Inflammatory macrophage (primary cell): ENCODE measurements around the gene THRA.

Source experiments
- DNase-seq, 2 donors: peaks; one replicate each; pipeline ENCODE4 v3.0.0-alpha.2; 2020 to 2022

Gene THRA

GRCh38 chr17:40086150-40087044 is 23.6 kb downstream of the THRA start:
- DNase-seq: no peak

GRCh38 chr17:40087049-40087794 is 24.5 kb downstream of the THRA start:
- no peak for DNase-seq

- DNase-seq: no peak
These were observed 25.3 kb downstream of the THRA start for GRCh38 chr17:40087903-40088718.

DNA sequence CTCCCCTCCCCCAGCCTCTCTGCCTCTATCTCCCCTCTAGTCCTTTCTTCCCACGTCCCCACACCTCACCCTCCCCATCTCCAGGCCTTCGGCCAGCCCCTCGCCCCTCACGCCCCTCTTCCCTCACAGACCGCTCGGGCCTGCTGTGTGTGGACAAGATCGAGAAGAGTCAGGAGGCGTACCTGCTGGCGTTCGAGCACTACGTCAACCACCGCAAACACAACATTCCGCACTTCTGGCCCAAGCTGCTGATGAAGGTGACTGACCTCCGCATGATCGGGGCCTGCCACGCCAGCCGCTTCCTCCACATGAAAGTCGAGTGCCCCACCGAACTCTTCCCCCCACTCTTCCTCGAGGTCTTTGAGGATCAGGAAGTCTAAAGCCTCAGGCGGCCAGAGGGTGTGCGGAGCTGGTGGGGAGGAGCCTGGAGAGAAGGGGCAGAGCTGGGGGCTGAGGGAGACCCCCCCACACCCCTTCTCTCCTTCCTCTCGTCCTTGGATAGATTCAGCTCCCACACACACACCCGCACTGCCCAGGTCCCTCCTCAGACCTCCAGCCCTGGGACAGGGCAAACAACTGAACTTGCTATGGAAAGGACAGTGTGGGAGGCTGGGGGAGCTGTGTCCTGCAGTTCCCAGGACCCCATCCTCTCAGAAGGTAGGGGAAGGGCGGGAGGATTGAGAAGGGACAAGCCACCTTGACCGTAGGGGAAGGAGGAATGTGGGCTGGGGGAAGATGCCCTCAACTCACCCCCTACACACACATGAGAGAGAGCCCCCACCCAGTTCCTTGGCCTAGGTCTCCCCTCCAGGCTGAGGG is 26.5 kb downstream of the THRA start:
- no peak for DNase-seq

- DNase-seq: no peak
These were observed 27.7 kb downstream of the THRA start for GRCh38 chr17:40090237-40091119.

- DNase-seq: no peak
These were observed 29.1 kb downstream of the THRA start for GRCh38 chr17:40091691-40092397.

DNA sequence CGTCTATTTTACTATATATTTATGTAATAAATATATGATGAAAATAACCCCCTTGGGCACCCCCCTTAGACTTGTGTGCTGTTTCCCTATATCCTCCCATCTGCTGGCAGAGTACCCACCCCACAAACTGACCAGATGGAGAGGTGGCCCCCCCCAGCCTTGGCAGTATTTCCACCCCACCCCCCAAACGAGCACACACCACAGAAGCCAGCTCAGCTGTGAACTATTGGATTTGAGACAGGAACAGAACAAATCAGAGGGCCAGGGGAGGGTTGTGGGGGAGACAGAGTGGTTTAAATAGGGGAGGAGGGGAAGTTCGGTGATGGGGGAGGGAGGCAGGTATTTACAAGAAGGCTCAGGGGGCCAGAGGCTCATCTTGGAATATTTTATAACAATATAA is 29.8 kb downstream of the THRA start:
- no peak for DNase-seq

- no peak for DNase-seq
These were observed 30.3 kb downstream of the THRA start for GRCh38 chr17:40093005-40093579.

- DNase-seq: no peak
These were observed 30.9 kb downstream of the THRA start for GRCh38 chr17:40093580-40094201.

GRCh38 chr17:40094874-40095273 is 32.1 kb downstream of the THRA start:
- no peak for DNase-seq

- no peak for DNase-seq
These were observed 32.7 kb downstream of the THRA start for GRCh38 chr17:40095351-40095943.

GRCh38 chr17:40095944-40096791 is 33.4 kb downstream of the THRA start:
- peak; percentile 89 to 97 for DNase-seq

GRCh38 chr17:40097087-40097486 is 34.3 kb downstream of the THRA start:
- no peak for DNase-seq

DNA sequence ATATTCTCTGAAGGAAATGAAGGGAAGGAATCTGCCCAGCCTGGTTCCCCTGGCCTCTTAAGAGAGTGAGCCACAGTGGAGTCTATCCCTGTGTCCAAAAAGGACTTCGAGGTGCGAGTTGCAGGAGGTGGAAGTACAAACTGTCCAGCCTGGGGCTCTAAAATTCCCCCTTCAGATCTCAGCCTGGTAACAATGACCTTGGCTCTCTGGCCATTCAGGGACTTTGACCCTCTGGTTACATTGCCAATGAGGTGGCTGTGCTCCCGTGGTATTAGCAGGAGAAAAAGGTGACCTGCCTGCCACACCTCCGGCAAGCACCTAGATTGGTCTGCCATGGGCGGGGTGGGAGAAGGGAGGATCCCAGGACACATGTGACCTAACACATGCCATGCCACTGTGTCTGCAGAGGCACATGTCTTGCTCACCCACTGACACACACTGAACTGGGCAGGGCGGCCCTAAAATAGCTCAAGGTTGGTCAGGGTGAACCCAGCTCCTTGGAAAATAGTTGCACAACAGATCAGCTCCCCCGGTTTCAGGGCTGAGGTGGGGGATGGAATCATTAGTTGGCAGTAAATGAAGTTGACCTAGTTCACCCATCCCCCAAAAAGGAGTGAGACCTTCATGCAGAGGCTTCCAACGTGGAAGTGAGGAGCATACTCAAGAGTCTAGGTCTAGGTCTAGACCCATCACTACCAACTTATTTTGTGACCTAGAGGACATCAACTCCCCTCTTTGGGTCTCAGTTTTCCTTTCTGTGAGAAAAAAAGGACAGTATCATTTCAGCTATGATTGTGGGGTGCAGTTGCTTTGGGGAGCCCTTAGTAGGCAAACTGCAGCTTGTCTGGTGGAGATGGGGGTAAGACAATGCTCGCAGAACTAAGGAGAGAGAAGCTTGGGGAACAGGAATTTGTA is 35.4 kb downstream of the THRA start:
- DNase-seq: peak; percentile 34 to 40

- DNase-seq: peak; percentile 89 to 97
These were observed 36.3 kb downstream of the THRA start for GRCh38 chr17:40098846-40099618.
